Fibroblast of lung (primary cell): Measurements from ENCODE around the gene NDC1.
A peak's percentile ranks its signal among the peaks of the same experiment; 100 is the strongest.

ENCODE experiments used
- CTCF ChIP-seq, 2 donors: IDR thresholded peaks in 1 of 2; conservative IDR thresholded peaks in 1 of 2; 1 replicate in 1 of 2; 2 replicates in 1 of 2; pipeline ENCODE4 v1.5.1; 2011 to 2012; ENCODE audit warnings: low read length in 2 of 2, control low read depth in 1 of 2, inconsistent platforms in 1 of 2, low read depth in 1 of 2, mild to moderate bottlenecking in 1 of 2
- EZH2 ChIP-seq: IDR thresholded peaks from 2 replicates; pipeline ENCODE4 v1.5.1; 2012; ENCODE audit warnings: low read length, control low read depth, mild to moderate bottlenecking; ENCODE audit errors: missing control alignments

- peak; percentile 59 to 68 for TF ChIP-seq CTCF (conservative IDR thresholded peaks at IDR 0.05 in 1 of 2, IDR thresholded peaks at IDR 0.05 in 1 of 2; ENCODE audit: low read depth in 1 of 2, low read length in 2 of 2)
- TF ChIP-seq EZH2, result no peak
These were observed 40.5 kb upstream of the NDC1 start for GRCh38 chr1:53878492-53879105.
